ENCODE data around the gene ZNF487. TPM values are rescaled to one million over a fixed set of nuclear protein-coding genes. Genes with fewer than 3 reads are reported as not detected.
"Not testable (repeated sequence)": the region's sequence is repeated elsewhere in the genome, so short reads cannot be mapped to it uniquely, and the experiment has no call there.

ZNF487 gene
- total RNA-seq, 1 experiment from 2014 or later: 4.0 TPM

DNA sequence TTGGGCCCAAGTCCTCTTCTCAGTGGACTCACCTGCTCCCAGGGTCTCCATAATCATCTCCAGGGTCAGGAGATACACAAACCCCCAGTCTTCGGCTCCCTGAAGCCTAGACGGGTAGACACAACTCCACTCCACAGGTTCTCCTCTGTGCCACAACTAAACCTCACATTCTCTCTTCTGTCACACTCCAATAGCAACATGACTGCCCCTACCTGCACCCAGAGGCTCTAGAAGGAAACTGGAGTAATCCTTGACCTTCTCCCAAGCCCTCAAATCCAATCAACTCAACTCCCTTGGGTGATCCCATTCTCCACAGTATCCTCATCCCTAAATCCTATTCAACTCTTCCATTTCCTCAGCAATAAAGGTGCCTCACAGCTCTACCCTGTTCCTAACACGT lies 44.2 kb upstream of the ZNF487 start:
- H3K4me2 ChIP-seq (ENCODE audit: low read length): no peak overlapping the region
- peaks cover 99% of the 10 kb centered on the region for H3K79me2 ChIP-seq (ENCODE audit: insufficient read depth, low read length)

DNA sequence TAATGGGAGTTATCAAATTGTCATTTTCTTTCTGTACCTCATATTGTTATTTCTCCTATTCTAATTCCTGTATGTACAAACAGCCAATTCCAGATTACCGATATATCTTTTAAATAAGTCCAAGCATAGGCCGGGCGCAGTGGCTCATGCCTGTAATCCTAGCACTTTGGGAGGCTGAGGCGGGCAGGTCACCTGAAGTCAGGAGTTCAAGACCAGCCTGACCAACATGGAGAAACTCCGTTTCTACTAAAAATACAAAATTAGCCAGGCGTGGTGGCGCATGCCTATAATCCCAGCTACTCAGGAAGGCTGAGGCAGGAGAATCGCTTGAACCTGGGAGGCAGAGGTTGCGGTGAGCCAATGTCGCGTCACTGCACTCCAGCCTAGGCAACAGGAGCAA lies 43.7 kb upstream of the ZNF487 start:
- POLR2A ChIA-PET; H3K9me3 ChIP-seq (ENCODE audit: control insufficient read depth in 1 of 2, insufficient read depth in 1 of 2, low read depth in 1 of 2, low read length in 2 of 2); CTCF ChIA-PET; H3K4me3 ChIP-seq (replicated peaks in 1 of 2; ENCODE audit: low read depth in 1 of 2, low read length in 2 of 2); ATAC-seq; H3K9ac ChIP-seq (ENCODE audit: low read length); H2AFZ ChIP-seq (ENCODE audit: low read depth, low read length, poor library complexity, severe bottlenecking); H3K4me2 ChIP-seq (ENCODE audit: low read length); RAD21 ChIA-PET (ENCODE audit: low non-redundant PET in 1 of 2, low total read pairs in 2 of 2, uncharacterized antibody in 2 of 2, unreplicated experiment in 2 of 2); H3K9me2 ChIP-seq (ENCODE audit: insufficient read depth); DNase-seq (ENCODE audit: low read depth, low spot score); BruUV-seq (replicated peaks); intact Hi-C loops (cut with micrococcal nuclease); H3K27me3 ChIP-seq (ENCODE audit: insufficient read depth, low read length): not testable (repeated sequence)
- Histone ChIP-seq H3K79me2 (ENCODE audit: insufficient read depth, low read length) (peaks cover 99% of the 10 kb centered on the region), H3K4me1 (ENCODE audit: control insufficient read depth in 1 of 2, insufficient read depth in 2 of 2, low read length in 2 of 2) (peaks cover 4 to 31% of the 10 kb centered on the region in 2 experiments; a peak in 3 of 4 replicates), H3K27ac (ENCODE audit: low read depth, low read length) (peak overlapping the region; percentile 31), H4K20me1 (ENCODE audit: insufficient read depth) (peaks cover 37% of the 10 kb centered on the region; the same call in 1 of the 2 replicates), H3K36me3 (ENCODE audit: control insufficient read depth in 1 of 2, insufficient read depth in 2 of 2, low read length in 2 of 2) (peaks cover 46 to 81% of the 10 kb centered on the region in 2 experiments)

More for the DNA sequence above, 44.2 kb upstream of the ZNF487 start:
- H3K9me3 ChIP-seq (ENCODE audit: control insufficient read depth in 1 of 2, insufficient read depth in 1 of 2, low read depth in 1 of 2, low read length in 2 of 2): no peaks in the 10 kb centered on the region
- peak overlapping the region; percentile 31 for H3K27ac ChIP-seq (ENCODE audit: low read depth, low read length)
- DNase-seq (ENCODE audit: low read depth, low spot score) (no peak), ATAC-seq (no peak)
- H2AFZ ChIP-seq (ENCODE audit: low read depth, low read length, poor library complexity, severe bottlenecking): no peak overlapping the region
- CTCF ChIA-PET: no interaction called here
- intact Hi-C loops (cut with micrococcal nuclease): no loop called here
- BruUV-seq (replicated peaks): no TSS peak
- POLR2A ChIA-PET: no interaction called here
- no peaks in the 10 kb centered on the region for H3K27me3 ChIP-seq (ENCODE audit: insufficient read depth, low read length)
- peaks cover 49 to 86% of the 10 kb centered on the region in 2 experiments for H3K36me3 ChIP-seq (ENCODE audit: control insufficient read depth in 1 of 2, insufficient read depth in 2 of 2, low read length in 2 of 2)
- H3K4me1 ChIP-seq (ENCODE audit: control insufficient read depth in 1 of 2, insufficient read depth in 2 of 2, low read length in 2 of 2): peaks cover 4 to 27% of the 10 kb centered on the region in 2 experiments; a peak in 3 of 4 replicates
- no peak overlapping the region for H3K9ac ChIP-seq (ENCODE audit: low read length)
- H4K20me1 ChIP-seq (ENCODE audit: insufficient read depth): peaks cover 42% of the 10 kb centered on the region; the same call in 1 of the 2 replicates
- TF ChIP-seq, protein P1, sequence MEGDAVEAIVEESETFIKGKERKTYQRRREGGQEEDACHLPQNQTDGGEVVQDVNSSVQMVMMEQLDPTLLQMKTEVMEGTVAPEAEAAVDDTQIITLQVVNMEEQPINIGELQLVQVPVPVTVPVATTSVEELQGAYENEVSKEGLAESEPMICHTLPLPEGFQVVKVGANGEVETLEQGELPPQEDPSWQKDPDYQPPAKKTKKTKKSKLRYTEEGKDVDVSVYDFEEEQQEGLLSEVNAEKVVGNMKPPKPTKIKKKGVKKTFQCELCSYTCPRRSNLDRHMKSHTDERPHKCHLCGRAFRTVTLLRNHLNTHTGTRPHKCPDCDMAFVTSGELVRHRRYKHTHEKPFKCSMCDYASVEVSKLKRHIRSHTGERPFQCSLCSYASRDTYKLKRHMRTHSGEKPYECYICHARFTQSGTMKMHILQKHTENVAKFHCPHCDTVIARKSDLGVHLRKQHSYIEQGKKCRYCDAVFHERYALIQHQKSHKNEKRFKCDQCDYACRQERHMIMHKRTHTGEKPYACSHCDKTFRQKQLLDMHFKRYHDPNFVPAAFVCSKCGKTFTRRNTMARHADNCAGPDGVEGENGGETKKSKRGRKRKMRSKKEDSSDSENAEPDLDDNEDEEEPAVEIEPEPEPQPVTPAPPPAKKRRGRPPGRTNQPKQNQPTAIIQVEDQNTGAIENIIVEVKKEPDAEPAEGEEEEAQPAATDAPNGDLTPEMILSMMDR (IDR thresholded peaks at IDR 0.05 in 2 of 3, conservative IDR thresholded peaks at IDR 0.05 in 1 of 3; ENCODE audit: borderline replicate concordance in 1 of 3, insufficient read depth in 1 of 3, low read depth in 2 of 3, low read length in 2 of 3): no peak
- no peak for TF ChIP-seq FOSL1 (IDR thresholded peaks at IDR 0.05; ENCODE audit: low read depth)
- no peak for TF ChIP-seq POLR2AphosphoS5 (IDR thresholded peaks at IDR 0.05; ENCODE audit: low read depth, low read length)
- TF ChIP-seq RAD21 (IDR thresholded peaks at IDR 0.05; ENCODE audit: low read depth): no peak
- TF ChIP-seq, protein P2, sequence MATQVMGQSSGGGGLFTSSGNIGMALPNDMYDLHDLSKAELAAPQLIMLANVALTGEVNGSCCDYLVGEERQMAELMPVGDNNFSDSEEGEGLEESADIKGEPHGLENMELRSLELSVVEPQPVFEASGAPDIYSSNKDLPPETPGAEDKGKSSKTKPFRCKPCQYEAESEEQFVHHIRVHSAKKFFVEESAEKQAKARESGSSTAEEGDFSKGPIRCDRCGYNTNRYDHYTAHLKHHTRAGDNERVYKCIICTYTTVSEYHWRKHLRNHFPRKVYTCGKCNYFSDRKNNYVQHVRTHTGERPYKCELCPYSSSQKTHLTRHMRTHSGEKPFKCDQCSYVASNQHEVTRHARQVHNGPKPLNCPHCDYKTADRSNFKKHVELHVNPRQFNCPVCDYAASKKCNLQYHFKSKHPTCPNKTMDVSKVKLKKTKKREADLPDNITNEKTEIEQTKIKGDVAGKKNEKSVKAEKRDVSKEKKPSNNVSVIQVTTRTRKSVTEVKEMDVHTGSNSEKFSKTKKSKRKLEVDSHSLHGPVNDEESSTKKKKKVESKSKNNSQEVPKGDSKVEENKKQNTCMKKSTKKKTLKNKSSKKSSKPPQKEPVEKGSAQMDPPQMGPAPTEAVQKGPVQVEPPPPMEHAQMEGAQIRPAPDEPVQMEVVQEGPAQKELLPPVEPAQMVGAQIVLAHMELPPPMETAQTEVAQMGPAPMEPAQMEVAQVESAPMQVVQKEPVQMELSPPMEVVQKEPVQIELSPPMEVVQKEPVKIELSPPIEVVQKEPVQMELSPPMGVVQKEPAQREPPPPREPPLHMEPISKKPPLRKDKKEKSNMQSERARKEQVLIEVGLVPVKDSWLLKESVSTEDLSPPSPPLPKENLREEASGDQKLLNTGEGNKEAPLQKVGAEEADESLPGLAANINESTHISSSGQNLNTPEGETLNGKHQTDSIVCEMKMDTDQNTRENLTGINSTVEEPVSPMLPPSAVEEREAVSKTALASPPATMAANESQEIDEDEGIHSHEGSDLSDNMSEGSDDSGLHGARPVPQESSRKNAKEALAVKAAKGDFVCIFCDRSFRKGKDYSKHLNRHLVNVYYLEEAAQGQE (IDR thresholded peaks at IDR 0.05; ENCODE audit: low read depth): no peak
- no peak for TF ChIP-seq EZH2phosphoT487 (IDR thresholded peaks at IDR 0.05; ENCODE audit: borderline replicate concordance)
- no peak for TF ChIP-seq MAX (IDR thresholded peaks at IDR 0.05)
- TF ChIP-seq POLR2A (IDR thresholded peaks at IDR 0.05; ENCODE audit: borderline replicate concordance, extremely low read depth, insufficient read depth, insufficient read length): no peak
- no peak for TF ChIP-seq ZFX (IDR thresholded peaks at IDR 0.05)
- no peak for TF ChIP-seq SIN3A (IDR thresholded peaks at IDR 0.05; ENCODE audit: low read depth)
- no peak for TF ChIP-seq ATF3 (IDR thresholded peaks at IDR 0.05)
- TF ChIP-seq ELF1 (IDR thresholded peaks at IDR 0.05; ENCODE audit: borderline replicate concordance, low read depth): no peak
- TF ChIP-seq ZNF274 (IDR thresholded peaks at IDR 0.05; ENCODE audit: low read depth, low read length): no peak
- TF ChIP-seq TCF7L2 (IDR thresholded peaks at IDR 0.05; ENCODE audit: borderline replicate concordance, extremely low read depth, insufficient read depth, insufficient read length): no peak
- TF ChIP-seq SP1 (IDR thresholded peaks at IDR 0.05; ENCODE audit: low read depth): no peak
- TF ChIP-seq CEBPB (IDR thresholded peaks at IDR 0.05; ENCODE audit: low read depth): no peak
- no peak for TF ChIP-seq SRF (IDR thresholded peaks at IDR 0.05; ENCODE audit: low read depth)
- RAD21 ChIA-PET (ENCODE audit: low non-redundant PET in 1 of 2, low total read pairs in 2 of 2, uncharacterized antibody in 2 of 2, unreplicated experiment in 2 of 2): no interaction called here
- H3K9me2 ChIP-seq (ENCODE audit: insufficient read depth): no peaks in the 10 kb centered on the region
- H3K4me3 ChIP-seq (replicated peaks in 1 of 2; ENCODE audit: low read depth in 1 of 2, low read length in 2 of 2): no peak overlapping the region

All from HCT116 (cell line).